ENCODE data around the gene JMY.

Gene JMY, protein sequence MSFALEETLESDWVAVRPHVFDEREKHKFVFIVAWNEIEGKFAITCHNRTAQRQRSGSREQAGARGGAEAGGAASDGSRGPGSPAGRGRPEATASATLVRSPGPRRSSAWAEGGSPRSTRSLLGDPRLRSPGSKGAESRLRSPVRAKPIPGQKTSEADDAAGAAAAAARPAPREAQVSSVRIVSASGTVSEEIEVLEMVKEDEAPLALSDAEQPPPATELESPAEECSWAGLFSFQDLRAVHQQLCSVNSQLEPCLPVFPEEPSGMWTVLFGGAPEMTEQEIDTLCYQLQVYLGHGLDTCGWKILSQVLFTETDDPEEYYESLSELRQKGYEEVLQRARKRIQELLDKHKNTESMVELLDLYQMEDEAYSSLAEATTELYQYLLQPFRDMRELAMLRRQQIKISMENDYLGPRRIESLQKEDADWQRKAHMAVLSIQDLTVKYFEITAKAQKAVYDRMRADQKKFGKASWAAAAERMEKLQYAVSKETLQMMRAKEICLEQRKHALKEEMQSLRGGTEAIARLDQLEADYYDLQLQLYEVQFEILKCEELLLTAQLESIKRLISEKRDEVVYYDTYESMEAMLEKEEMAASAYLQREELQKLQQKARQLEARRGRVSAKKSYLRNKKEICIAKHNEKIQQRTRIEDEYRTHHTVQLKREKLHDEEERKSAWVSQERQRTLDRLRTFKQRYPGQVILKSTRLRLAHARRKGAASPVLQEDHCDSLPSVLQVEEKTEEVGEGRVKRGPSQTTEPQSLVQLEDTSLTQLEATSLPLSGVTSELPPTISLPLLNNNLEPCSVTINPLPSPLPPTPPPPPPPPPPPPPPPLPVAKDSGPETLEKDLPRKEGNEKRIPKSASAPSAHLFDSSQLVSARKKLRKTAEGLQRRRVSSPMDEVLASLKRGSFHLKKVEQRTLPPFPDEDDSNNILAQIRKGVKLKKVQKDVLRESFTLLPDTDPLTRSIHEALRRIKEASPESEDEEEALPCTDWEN

DNA sequence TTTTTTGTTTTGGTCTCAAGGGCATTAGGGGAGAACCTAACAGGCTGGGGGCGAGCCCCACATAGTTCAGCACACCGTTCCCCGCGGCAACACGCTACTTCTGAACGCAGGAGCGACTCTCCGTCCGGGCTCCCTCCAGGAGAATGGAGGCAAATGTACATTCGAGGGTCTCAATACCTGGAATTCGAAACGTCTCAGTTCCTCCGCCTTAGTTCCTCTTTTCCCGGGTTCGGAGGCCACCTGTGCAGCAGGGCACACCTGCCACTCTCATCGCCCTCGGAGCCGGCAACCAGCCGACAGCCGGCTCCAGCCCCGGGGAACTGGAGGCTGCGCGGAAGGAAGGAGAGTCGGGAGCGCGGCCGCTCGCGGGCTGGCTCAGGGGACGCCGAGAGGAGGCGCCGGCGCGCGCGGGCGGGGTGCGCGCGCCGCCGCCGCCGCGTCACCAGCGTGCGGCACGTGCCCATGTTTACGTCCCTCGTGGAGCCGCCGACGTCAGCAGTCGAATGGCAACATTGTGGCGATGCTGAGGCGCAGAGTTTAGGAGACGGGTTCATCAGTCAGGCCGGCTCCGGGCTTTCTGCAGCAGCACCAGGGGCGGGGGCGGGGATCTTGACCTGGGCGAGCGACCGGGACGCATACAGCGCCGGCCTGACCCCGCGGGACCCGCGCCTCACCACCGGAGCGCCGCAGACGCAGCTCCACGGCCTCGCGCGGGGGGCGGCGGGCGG, at the start of gene JMY:
Gene JMY (plus strand): TSS at position 498 of the 728 bp plus-strand sequence. CDS start 520 bp downstream, outside the sequence.
- peak; percentile 76 for DNase-seq (ENCODE audit: low spot score)

DNA sequence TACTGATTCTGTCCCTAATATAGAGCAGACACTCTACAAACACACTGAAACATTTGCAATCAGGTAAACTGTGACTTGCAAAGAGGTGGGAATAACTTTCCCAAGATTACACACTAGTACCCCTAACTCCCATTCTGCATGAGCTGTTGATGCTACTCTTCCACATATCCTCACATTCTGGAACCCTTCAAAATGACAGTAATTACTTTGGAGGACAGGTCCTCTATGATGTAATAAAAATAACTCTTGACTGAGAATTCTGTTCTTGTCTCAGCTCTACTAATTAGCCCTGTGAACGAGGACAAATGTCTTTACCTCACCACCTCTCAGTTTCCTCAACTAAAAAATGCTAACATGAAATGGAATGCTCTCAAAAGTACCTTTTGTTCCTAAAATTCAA, 49.5 kb upstream of the JMY start:
- DNase-seq (ENCODE audit: low spot score): no peak

DNA sequence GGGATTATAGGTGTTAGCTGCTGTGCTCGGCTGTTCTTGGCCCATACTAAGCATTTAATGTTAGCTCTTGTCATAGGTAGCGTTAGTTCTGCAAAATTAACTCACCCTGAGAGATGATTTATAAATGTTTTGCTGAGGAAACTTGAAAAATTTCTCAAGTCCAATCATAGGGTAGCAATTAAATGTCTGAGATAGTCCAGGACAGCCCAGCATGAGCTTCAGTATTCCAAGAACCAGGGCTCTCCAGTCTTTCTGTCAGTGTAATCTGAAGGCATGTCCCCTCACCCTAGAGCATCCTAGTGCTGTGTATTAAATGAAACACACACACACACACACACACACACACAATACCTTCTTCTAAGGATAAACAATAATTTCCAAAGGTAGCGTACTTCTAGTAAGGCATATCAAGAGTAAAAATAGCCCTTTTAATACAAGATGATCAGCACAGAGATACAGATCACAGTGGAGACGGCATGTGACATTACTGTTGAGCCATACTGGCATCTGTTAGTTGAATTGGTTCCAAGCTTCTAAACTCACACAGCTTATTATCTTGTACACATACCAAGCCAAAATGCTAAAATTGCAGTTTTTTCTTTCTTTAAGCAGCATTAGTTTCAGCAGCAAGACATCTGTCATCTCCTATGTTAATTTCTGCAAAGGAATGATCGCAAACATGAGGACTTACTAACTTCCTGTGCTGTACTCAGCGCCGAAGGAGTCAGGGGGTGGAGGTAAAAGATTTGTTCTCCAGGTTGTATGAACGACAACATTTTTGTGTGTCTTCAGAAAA, 46.3 kb upstream of the JMY start:
- DNase-seq (ENCODE audit: low spot score): no peak

DNA sequence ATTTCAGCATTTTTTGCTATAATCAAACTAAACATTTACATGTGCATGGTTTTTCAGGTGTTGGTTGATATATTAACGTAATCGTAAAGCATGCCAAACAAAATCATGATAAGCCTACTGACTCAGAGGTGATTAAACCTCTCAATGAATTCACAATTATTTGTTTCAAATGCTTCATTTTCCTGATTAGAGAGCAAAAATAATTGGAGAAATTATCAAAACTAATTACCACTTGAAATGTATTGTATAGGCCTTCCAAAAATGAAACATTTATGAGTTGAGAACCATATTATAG, 45.7 kb upstream of the JMY start:
- no peak for DNase-seq (ENCODE audit: low spot score)

DNA sequence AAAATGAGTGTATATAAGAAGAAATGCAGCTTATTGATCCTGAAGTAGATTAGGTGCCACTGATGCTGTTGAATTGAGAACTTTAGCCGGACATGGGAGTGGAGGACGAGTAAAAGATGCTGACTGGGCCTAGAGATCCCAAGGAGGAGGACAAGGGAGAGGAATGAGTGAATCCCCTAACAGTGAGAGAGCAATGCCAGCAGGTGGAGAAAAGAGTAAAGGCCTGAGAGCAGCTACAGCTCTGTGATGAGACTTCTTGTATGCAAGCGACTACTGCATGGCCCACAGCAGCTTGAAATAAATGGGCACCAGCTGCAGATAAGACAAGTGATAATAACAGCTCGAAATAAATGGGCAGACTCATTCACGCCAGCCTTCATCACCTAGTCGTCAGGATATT, 44.5 kb upstream of the JMY start:
- DNase-seq (ENCODE audit: low spot score): peak; percentile 7

DNA sequence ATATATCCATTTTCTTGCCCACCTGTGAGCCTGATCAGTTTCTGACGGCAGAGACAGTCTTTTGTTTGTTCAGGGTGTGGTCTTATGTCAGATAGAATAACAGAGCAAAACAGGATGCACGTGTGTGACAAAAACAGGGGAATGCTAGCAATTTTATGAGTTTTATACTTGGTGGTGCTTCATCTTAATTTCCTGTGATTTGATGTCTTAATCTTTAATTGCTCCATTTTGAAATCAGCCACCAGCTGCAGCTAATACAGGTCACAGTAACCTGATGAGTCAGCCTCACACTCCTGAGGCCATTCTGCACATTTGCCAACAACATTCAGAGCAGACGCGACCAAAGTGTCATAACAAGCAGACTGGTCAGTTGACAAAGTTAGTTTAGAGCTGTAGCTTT, 42.3 kb upstream of the JMY start:
- DNase-seq (ENCODE audit: low spot score): no peak

DNA sequence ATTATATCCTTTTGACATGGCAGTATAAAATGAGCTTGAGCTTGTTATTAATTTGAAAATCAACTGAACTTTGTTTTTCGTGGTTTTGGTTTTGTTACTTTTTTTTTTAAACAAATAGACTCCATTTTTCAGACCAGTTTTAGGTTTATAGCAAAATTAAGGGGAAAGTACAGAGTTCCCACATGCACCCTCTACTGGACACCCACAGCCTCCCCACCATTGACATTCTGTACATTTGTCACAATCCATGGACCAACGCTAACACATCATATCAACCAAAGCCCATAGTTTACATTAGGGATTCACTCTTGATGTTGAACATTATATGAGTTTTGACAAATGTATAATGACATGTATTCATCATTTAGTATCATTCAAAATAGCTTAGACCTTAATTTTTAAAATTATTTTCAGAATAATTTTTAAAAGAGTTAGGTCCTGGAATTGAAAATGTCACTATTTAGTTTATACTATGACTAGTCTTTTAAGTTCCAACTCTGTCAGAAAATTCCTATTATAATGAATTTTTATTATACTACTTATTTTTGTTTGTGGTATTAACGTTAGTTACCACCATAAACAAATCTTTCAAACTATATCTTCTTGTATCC, 35.3 kb upstream of the JMY start:
- DNase-seq (ENCODE audit: low spot score): peak; percentile 55

DNA sequence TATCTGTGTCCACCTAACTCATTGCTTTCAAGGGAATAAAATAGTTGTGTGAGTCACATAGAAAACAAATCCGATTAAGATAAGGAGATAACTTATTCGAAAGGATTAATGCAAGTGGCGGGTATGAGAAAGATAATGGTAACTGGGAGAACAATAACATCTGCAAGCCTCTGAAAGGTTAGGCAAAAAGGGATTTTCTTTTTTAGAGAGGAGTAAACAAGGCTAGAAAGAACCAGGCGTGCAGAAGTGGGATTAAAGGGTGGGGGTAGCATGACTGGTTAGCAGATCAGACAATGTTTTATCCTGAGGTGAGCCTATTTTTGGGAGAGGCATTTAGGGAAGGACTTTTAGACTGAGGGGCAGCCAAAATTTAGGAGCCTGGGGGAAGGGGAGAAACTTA, 34.7 kb upstream of the JMY start:
- no peak for DNase-seq (ENCODE audit: low spot score)

DNA sequence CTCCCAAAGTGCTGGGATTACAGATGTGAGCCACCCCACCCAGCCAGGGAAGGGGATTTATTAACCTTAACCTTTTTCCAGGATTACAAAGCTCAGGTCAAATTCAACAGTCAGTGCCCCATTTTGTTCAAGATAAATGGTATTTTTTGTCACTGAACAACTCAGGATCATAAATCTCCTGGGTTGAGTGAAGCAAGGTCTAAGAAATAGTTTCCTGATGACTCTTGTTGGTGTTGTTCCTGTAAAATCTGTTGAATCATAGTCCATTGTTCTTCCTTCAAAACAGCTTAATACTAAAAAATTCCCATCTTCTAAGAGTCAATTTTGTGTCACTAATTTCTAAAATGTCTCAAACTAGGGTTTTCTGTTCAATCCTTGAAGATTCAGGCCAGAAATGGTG, 33.9 kb upstream of the JMY start:
- no peak for DNase-seq (ENCODE audit: low spot score)

DNA sequence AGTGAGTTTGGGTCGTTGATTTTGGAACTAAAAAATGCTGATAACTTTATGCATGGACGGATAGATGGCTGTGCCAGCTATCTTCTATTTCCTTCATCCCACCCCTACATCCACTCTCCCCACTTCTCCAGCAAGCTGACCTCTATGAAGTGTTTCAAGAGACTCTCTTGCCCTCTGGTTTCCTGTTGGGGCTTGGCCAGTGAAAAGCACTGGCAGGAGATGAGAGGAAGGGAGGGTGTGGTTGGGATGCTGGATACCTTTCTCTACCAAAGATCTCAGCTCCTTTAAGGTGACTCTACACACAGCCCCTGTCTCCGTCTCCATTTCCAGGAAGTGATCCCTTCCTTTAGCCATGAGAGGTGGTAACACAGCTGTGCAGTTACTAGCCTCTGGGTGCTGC, 30.0 kb upstream of the JMY start:
- DNase-seq (ENCODE audit: low spot score): no peak

DNA sequence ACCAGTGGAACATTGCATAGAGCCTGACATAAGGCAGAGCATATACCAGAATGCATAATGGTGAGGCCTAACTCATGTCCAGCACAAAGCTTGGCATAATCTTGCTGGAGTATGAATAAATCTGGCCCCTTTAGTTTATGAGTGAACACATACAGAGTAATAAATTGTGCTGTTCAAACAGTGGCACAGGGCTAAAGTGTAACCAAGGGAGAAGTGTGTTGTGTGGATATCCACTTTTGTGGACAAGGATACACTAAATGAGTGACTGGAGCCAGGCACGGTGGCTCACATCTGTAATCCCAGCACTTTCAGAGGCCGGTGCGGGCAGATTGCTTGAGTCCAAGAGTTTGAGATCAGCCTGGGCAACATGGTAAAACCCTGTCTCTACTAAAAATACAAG, 29.4 kb upstream of the JMY start:
- no peak for DNase-seq (ENCODE audit: low spot score)

DNA sequence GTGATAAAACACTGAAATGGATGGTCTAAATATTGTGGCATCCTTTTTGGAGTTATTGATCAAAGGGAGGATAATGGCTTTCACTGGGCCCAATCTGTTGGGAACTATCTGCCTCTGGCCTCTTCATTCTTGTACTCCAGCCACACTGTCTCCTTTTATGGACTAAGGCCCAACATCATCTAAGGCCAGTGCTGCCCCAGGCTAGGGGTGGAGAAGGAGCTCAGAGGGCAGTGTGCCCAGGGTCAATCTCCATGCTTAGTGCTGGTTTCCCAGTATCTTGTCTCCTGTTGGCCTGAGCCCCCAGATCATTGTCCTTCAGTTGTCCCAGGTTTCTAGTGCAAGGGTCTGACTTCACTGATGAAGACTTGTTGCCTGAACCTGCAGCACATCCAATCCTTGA, 26.4 kb upstream of the JMY start:
- no peak for DNase-seq (ENCODE audit: low spot score)

DNA sequence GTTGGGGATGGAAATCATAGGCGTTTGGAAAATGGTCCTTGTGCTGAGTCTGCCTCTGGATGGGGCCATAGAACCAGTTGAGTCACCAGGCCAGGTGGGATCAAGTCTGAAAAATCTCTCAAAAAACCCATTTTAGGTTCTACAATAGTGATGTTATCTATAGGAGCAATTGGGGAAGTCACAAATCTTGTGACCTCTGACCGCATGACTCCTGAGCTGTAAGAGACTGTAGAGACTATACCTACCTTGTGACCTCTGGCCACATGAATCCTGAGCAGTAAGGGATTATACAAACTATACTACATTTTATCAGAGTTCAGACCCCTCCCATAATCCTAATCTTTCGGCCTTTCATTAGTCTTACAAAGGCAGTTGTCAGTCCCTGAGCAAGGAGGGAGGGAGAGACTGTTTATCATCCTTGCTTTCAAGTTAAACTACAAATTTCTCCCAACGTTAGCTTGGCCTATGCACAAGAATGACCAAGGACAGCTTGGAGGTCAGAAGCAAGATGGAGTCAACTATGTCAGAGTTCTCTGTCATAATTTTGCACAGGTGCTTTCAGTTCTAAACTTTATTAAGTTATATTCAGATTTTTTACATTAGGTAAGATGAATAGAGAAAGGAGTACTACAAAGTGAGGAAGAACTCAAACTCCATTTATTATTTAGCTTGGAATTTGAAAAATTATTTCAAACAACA, 11.5 kb upstream of the JMY start:
- no peak for DNase-seq (ENCODE audit: low spot score)

DNA sequence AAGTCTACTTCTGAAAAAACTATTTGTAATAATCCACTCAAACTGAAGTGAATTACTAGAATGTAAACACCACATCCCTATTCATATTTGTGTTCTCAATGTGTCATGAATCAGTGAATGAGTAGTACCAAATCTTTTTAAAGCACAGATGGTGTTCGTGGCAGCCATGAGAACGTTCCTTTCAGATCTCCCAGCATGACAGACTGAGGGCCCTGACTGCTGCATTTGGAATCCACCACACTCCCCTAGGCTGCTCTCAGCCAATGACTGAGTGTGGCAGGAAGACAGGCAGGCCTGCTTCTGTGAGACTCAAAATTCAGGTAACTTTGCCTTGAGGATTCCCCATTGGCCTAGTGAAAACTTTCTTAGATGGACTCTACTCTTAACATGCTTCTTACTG, 10.9 kb upstream of the JMY start:
- DNase-seq (ENCODE audit: low spot score): no peak

DNA sequence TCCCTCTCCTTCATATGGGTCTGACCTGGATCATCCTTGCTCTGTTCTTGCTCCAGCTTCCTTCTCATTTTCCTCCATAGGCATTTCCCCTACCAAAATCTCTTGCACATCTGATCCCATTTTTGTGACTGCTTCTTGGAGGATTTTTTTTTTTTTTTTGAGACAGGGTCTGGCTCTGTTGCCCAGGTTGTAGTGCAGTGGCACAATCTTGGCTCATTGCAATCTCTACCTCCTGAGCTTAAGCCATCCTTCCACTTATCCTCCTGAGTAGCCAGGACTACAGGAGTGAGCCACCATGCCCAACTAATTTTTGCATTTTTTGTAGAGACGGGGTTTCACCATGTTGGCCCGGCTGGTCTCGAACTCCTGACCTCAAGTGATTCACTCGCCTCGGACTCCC, 10.5 kb upstream of the JMY start:
- DNase-seq (ENCODE audit: low spot score): no peak

DNA sequence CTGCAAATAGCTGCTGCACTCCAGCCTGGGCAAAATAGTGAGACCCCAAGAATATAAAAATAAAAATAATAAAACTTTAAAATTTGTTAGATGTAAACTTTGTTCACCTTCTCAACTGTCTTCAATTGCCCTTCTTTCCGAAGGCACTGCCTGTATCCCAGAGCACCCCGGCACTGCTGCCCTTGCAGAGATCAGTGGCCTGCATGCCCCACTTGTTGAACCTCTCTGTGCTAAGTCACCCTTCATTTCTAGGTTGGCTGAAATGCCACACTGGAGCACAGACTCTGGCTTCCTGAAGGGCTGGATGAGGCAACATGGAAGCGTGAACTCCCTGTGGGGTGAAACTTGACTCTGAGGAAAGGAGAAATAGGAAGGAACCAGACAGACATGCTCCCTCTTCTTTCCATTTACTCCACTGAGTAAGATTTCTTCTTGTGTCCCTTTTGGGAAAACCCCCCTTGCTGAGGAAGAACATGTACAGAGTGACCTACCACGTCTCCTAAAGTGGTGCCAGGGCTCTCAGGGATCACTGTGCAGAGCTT, 8.4 kb upstream of the JMY start:
- DNase-seq (ENCODE audit: low spot score): no peak

DNA sequence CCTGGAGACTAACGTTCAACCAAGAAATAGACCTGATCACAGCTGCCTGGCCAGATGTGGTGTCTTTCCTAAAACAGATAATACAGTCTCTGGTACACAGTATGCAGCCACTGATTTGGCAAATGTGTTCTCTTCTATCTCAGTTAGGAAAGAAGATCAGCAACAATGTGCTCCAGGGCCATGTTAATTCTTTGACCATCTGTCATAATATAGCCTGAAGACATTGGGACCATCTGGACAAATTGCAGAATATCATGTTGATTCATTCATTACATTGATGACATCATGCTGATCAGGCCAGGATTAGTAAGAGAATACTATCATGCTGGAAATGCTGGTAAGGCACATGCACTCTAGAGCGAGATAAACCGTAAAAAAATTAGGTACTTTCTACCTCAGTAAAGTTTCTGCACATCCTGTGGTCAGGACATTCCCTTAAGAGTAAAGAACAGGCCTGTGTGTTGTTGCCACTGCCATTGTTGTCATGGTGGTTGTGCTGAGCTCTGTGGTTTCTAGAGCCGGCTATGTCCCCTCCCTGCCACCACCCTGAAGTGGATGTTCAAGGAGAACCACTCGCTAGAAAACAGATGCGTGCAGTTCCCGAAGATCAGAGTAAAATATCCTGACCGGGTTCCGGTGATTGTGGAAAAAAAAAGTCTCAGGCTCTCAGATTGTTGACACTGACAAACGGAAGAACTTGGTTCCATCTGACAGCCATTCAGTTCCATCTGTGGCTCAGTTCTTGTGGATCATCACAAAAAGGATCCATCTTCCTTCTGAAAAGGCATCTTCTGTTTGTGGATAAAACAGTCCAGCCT, 6.4 kb upstream of the JMY start:
- no peak for DNase-seq (ENCODE audit: low spot score)

DNA sequence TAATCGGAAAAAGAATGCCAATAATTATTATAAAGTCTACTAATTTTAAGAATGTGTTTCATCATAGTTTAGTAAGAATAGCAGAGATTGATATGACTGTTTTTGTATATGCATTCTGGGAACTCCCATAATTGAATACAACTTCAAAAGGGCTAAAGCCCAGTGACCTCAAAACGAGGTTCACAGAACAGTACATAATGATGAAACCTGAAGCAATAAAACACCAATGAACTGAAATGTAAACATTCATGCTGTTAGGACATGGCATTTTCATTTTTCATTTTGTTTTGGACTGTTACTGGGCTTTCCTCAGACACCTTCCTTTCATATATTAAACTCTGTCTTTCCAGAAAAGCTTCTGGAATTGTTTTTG, 684 bp upstream of the JMY start:
- DNase-seq (ENCODE audit: low spot score): peak; percentile 46

DNA sequence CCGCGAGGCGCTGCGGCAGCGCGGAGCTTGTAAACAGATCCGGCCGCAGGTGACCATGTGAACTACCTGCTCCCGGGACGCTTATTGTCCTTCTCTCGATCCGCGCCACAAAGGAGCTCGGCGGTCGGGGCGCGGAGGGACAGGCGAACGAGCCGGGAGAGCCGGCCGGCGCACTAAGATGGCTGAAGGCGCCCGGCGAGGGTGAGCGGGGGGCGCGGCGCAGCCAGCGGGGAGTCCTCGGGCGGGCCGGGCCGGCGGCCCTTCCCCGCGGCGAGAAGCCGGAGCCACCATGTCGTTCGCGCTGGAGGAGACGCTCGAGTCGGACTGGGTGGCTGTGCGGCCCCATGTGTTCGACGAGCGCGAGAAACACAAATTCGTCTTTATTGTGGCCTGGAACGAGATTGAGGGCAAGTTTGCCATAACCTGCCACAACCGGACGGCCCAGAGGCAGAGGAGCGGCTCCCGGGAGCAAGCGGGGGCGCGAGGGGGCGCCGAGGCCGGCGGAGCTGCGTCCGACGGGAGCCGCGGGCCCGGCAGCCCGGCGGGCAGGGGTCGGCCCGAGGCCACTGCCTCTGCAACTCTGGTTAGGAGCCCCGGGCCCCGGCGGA, 535 bp downstream of the JMY start:
- peak; percentile 26 for DNase-seq (ENCODE audit: low spot score)

Data from NAMALWA (cell line).